Choroid plexus epithelial cell (primary cell): ENCODE measurements around the gene BCAR1.

ENCODE experiments used
- DNase-seq: peaks from one replicate; pipeline ENCODE4 v3.0.0-alpha.2; 2010; ENCODE audit warnings: low read depth
- H3K4me3 ChIP-seq: 2 replicates; pipeline ENCODE4 v1.5.1; 2011; ENCODE audit warnings: low read depth, mild to moderate bottlenecking, control low read depth, low read length, moderate library complexity
- CTCF ChIP-seq: conservative IDR thresholded peaks from 2 replicates; pipeline ENCODE4 v1.5.1; 2011; ENCODE audit warnings: low read depth, mild to moderate bottlenecking, control low read depth, inconsistent platforms, low read length, moderate library complexity

Gene BCAR1

GRCh38 chr16:75251280-75252048 is at the start of gene BCAR1:
Gene BCAR1, minus strand, starts transcription at chr16:75251624. Its CDS starts 142 bp downstream, at chr16:75251482.
- no peak for TF ChIP-seq CTCF
- H3K4me3 ChIP-seq = peak within 1 kb of the TSS; percentile 87
- DNase-seq = peak; percentile 88

- no peak for TF ChIP-seq CTCF
- DNase-seq = no peak
- no peak overlapping the region for H3K4me3 ChIP-seq
Measured at GRCh38 chr16:75298267-75298666, 46.8 kb upstream of the BCAR1 start.

- DNase-seq = peak; percentile 54
- no peak overlapping the region for H3K4me3 ChIP-seq
- TF ChIP-seq CTCF = no peak
Measured at GRCh38 chr16:75296606-75297005, 45.2 kb upstream of the BCAR1 start.

- H3K4me3 ChIP-seq = no peak overlapping the region
- no peak for DNase-seq
- TF ChIP-seq CTCF = no peak
Measured at GRCh38 chr16:75294773-75295459, 43.5 kb upstream of the BCAR1 start.

- H3K4me3 ChIP-seq = no peak overlapping the region
- no peak for DNase-seq
- no peak for TF ChIP-seq CTCF
Measured at GRCh38 chr16:75293772-75294171, 42.3 kb upstream of the BCAR1 start.

- DNase-seq = no peak
- no peak for TF ChIP-seq CTCF
- H3K4me3 ChIP-seq = no peak overlapping the region
Measured at GRCh38 chr16:75293173-75293572, 41.7 kb upstream of the BCAR1 start.

GRCh38 chr16:75292691-75293090 is 41.3 kb upstream of the BCAR1 start:
- no peak for DNase-seq
- no peak overlapping the region for H3K4me3 ChIP-seq

More at GRCh38 chr16:75292691-75293090, 41.3 kb upstream of the BCAR1 start:
- TF ChIP-seq CTCF = no peak
